ENCODE measurements around the gene ADCY2.

The ADCY2 gene

GRCh38 chr5:7747728-7748127 is 351.8 kb downstream of the ADCY2 start:
- ATAC-seq = no peak
- TF ChIP-seq ZNF70 (CRISPR knock-in tag; IDR thresholded peaks at IDR 0.05) (no peak), PATZ1 (CRISPR knock-in tag; IDR thresholded peaks at IDR 0.05; ENCODE audit: borderline replicate concordance) (no peak), CREB5 (CRISPR knock-in tag; IDR thresholded peaks at IDR 0.05; ENCODE audit: low read depth) (no peak)

GRCh38 chr5:7749626-7750025 is 353.7 kb downstream of the ADCY2 start:
- ATAC-seq = no peak
- TF ChIP-seq TOX (CRISPR knock-in tag; IDR thresholded peaks at IDR 0.05; ENCODE audit: borderline replicate concordance) = no peak
- no peak for TF ChIP-seq ZFP30 (CRISPR knock-in tag; IDR thresholded peaks at IDR 0.05)
- no peak for TF ChIP-seq CSDC2 (CRISPR knock-in tag; IDR thresholded peaks at IDR 0.05)
- no peak for TF ChIP-seq ARNTL (CRISPR knock-in tag; IDR thresholded peaks at IDR 0.05; ENCODE audit: borderline replicate concordance, low read depth)
- TF ChIP-seq POU6F1 (CRISPR knock-in tag; IDR thresholded peaks at IDR 0.05; ENCODE audit: borderline replicate concordance, low read depth) = no peak
- TF ChIP-seq ZNF70 (CRISPR knock-in tag; IDR thresholded peaks at IDR 0.05) = no peak
- TF ChIP-seq CREB5 (CRISPR knock-in tag; IDR thresholded peaks at IDR 0.05; ENCODE audit: low read depth) = no peak
- TF ChIP-seq CSRNP3 (CRISPR knock-in tag; IDR thresholded peaks at IDR 0.05) = no peak
- no peak for TF ChIP-seq ESRRG (CRISPR knock-in tag; IDR thresholded peaks at IDR 0.05)
- no peak for TF ChIP-seq ZC3H10 (CRISPR knock-in tag; IDR thresholded peaks at IDR 0.05)
- TF ChIP-seq TSHZ2 (CRISPR knock-in tag; IDR thresholded peaks at IDR 0.05) = no peak
- no peak for TF ChIP-seq ZNF8 (CRISPR knock-in tag; IDR thresholded peaks at IDR 0.05)

GRCh38 chr5:7751874-7752273 is 355.9 kb downstream of the ADCY2 start:
- ATAC-seq = no peak
- TF ChIP-seq CSRNP3 (CRISPR knock-in tag; IDR thresholded peaks at IDR 0.05) (no peak), BACH2 (CRISPR knock-in tag; IDR thresholded peaks at IDR 0.05; ENCODE audit: borderline replicate concordance) (no peak), ZC3H10 (CRISPR knock-in tag; IDR thresholded peaks at IDR 0.05) (no peak), ZNF565 (CRISPR knock-in tag; conservative IDR thresholded peaks at IDR 0.05; ENCODE audit: low read depth) (no peak), ZNF70 (CRISPR knock-in tag; IDR thresholded peaks at IDR 0.05) (no peak), ISL1 (CRISPR knock-in tag; IDR thresholded peaks at IDR 0.05) (no peak), TOX (CRISPR knock-in tag; IDR thresholded peaks at IDR 0.05; ENCODE audit: borderline replicate concordance) (no peak), OSR1 (CRISPR knock-in tag; IDR thresholded peaks at IDR 0.05) (no peak), RARB (CRISPR knock-in tag; IDR thresholded peaks at IDR 0.05) (no peak), TCF4 (CRISPR knock-in tag; IDR thresholded peaks at IDR 0.05; ENCODE audit: borderline replicate concordance) (no peak), TSHZ2 (CRISPR knock-in tag; IDR thresholded peaks at IDR 0.05) (no peak), ESRRG (CRISPR knock-in tag; IDR thresholded peaks at IDR 0.05) (no peak), SNAI2 (CRISPR knock-in tag; IDR thresholded peaks at IDR 0.05) (no peak), CREB5 (CRISPR knock-in tag; IDR thresholded peaks at IDR 0.05; ENCODE audit: low read depth) (no peak)

Data from SK-N-SH treated with all-trans-retinoic acid at 6 μM for 48 hours (cell line).